Stimulated activated naive CD8-positive, alpha-beta T cell treated with anti-CD3 and anti-CD28 coated beads, Interleukin-15, Interleukin-2, amounts not matched to agents 100 ng/mL and 50 ng/mL, for 24 hours (primary cell): ENCODE results near the gene BAIAP3.
"Not testable (repeated sequence)": the region's sequence is repeated elsewhere in the genome, so short reads cannot be mapped to it uniquely, and the experiment has no call there.

Experiments used
- H3K27ac Mint-ChIP-seq: one replicate; pipeline ENCODE4 v1.8.0; 2021; ENCODE audit warnings: mild to moderate bottlenecking, mixed read lengths
- H3K27me3 Mint-ChIP-seq: one replicate; pipeline ENCODE4 v1.8.0; 2021; ENCODE audit warnings: mixed read lengths
- H3K36me3 Mint-ChIP-seq: one replicate; pipeline ENCODE4 v1.8.0; 2021; ENCODE audit warnings: low read depth, mixed read lengths
- H3K4me1 Mint-ChIP-seq: one replicate; pipeline ENCODE4 v1.8.0; 2021; ENCODE audit warnings: low read depth, mixed read lengths
- H3K4me3 Mint-ChIP-seq: one replicate; pipeline ENCODE4 v1.8.0; 2021; ENCODE audit warnings: mild to moderate bottlenecking, mixed read lengths
- H3K9me3 Mint-ChIP-seq: one replicate; pipeline ENCODE4 v1.8.0; 2021; ENCODE audit warnings: mixed read lengths

The BAIAP3 gene

DNA sequence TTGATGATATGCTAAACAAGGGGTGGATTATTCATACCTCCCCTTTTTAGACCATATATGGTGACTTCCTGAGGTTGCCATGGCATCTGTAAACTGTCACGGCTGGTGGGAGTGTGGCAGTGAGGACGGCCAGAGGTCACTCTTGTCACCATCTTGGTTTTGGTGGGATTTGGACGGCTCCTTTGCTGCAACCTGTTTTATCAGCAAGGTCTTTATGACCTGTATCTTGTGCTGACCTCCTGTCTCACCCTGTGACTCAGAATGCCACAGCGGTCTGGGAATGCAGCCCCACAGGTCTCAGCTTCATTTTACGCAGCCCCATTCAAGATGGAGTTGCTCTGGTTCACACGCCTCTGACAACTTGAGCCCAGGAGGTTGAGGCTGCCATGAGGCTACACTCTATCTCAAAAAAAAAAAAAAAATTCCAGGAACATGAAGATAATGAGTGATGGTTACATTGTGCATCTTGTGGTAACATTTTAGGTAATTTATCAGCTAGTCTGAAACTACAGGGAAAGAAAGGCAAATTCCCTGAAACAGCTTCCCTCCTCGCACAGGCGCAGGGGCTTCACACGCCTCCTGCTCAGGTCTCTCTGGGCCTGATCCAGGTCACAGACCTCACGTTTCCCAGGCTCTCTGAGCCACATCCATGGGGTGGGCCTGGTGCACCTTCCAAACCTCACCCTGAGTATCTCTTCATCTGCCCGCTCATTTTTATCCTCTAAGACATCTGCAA is 39.4 kb upstream of the BAIAP3 start:
- H3K4me3 Mint-ChIP-seq, result no peak overlapping the region
- H3K36me3 Mint-ChIP-seq, result no peaks in the 10 kb centered on the region
- H3K27ac Mint-ChIP-seq, result no peak overlapping the region
- peaks cover 6% of the 10 kb centered on the region for H3K4me1 Mint-ChIP-seq
- peaks cover 43% of the 10 kb centered on the region for H3K27me3 Mint-ChIP-seq
- no peaks in the 10 kb centered on the region for H3K9me3 Mint-ChIP-seq

DNA sequence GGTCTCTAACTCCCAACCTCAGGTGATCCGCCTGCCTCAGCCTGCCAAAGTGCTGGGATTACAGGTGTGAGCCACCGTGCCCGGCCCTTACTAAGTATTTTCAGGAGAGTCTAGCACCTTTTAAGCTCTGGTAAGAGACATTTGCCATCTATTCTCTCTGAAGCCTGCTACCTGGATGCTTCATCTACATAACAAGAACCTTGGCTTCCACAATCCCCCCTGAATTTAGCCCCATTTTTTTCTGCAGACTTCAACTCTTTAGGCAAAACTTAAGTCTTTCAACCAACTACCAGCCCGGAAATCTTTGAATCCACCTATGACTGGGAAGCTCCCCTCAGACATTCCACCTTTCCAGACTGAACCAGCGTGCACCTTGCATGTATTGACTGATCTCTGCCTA is 38.0 kb upstream of the BAIAP3 start:
- no peaks in the 10 kb centered on the region for H3K36me3 Mint-ChIP-seq
- H3K9me3 Mint-ChIP-seq, result no peaks in the 10 kb centered on the region
- no peak overlapping the region for H3K27ac Mint-ChIP-seq
- peaks cover 32% of the 10 kb centered on the region for H3K27me3 Mint-ChIP-seq
- H3K4me1 Mint-ChIP-seq, result peaks cover 6% of the 10 kb centered on the region
- no peak overlapping the region for H3K4me3 Mint-ChIP-seq

GRCh38 chr16:1296688-1297017 is 36.8 kb upstream of the BAIAP3 start:
- peaks cover 24% of the 10 kb centered on the region for H3K27me3 Mint-ChIP-seq
- H3K4me3 Mint-ChIP-seq, H3K36me3 Mint-ChIP-seq: not testable (repeated sequence)

DNA sequence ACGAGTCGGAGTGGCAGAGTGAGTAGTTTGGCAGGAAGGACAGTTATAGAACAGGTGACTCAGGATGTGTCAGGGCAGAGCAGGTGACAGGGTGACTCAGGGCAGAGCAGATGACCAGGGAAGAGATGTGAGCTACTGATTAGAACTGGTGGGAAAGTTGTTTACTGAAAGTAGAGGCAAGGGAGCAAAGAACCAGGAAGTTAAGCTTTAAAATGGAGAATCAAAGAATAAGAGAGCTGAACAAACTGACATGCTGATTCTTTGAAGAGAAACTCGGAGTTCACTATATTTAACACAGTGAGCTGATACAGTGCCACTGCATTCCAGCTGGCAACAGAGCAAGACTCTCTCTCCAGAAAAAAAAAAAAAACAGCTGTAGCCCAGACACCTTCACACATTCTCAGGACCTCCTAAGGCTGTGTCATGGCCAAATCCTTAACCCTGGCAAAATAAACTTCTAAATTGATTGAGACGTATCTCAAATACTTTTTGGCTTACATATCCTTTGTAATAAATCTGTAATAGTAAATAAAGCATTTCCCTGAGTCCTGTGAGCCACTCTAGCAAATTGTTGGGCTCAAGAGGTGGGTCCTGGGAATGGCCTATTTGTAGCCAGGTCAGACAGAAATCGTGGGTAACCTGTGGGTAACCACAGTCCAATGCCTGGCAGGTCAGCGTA is 36.3 kb upstream of the BAIAP3 start:
- peak overlapping the region; percentile 39 for H3K27ac Mint-ChIP-seq
- peaks cover 19% of the 10 kb centered on the region for H3K27me3 Mint-ChIP-seq
- H3K9me3 Mint-ChIP-seq, result no peaks in the 10 kb centered on the region
- peaks cover 6% of the 10 kb centered on the region for H3K4me1 Mint-ChIP-seq
- H3K4me3 Mint-ChIP-seq, result no peak overlapping the region
- H3K36me3 Mint-ChIP-seq, result no peaks in the 10 kb centered on the region

More at GRCh38 chr16:1296688-1297017, 36.8 kb upstream of the BAIAP3 start:
- not testable (repeated sequence) for H3K4me1 Mint-ChIP-seq, H3K27ac Mint-ChIP-seq, H3K9me3 Mint-ChIP-seq

DNA sequence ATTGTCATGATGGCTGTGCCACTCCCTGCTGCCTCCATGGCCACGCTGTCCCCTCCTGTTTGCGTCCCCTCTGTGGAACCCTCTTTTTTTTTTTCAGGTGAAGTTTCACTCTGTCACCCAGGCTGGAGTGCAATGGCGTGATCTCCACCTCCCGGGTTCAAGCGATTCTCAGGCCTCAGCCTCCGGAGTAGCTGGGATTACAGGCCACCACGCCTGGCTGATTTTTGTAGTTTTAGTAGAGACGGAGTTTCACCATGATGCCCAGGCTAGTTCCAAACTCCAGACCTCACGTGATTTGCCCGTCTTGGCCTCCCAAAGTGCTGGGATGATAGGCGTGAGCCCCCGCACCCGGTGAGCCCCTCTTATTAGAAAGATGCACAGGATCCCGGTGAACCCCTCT is 35.0 kb upstream of the BAIAP3 start:
- Mint-ChIP-seq H3K9me3 (no peaks in the 10 kb centered on the region), H3K27ac (no peak overlapping the region), H3K27me3 (peaks cover 19% of the 10 kb centered on the region), H3K4me3 (no peak overlapping the region), H3K4me1 (peaks cover 13% of the 10 kb centered on the region), H3K36me3 (no peaks in the 10 kb centered on the region)

DNA sequence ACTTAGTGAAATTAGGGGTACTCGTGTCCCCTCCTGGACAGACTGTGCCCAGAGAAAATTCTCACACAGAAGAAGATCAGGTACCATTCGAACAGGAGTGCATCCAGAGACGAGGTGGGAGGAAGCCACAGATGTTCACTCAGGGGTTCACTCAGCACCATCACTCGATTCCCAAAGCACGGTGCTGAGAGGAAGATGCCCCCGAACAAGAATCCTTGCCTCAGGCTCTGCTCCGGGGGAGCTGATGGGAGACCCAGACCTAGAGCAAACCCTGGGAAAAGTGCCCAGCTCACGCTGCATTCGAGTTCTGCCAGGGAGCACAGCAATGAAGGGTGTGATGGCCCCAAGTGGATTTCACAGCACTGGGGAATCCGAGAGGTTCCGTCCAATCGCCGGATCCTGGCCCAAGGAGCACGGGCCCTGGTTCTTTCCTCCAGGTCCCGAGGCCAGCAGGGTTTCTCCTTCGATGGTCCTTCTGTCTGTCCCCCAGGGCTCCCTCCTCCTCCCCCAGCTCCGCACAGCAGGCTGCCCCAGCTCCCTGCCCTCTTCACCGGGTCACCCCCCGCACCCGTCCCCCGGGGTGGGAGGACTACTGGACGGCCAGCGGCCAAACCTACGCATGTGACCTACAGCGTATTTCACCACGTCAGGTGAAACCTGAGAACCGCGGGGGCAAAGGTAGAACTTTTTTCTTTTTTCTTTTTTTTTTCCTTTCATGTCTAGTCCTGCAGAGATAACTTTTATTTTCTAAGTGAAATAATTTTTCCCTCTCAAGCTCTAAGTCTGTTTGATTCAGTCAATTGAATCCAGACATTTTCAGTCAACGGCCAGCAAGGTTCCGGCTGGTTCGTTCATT is 34.2 kb upstream of the BAIAP3 start:
- Mint-ChIP-seq H3K9me3 (no peaks in the 10 kb centered on the region), H3K27ac (no peak overlapping the region), H3K4me3 (no peak overlapping the region), H3K36me3 (no peaks in the 10 kb centered on the region), H3K27me3 (peaks cover 15% of the 10 kb centered on the region), H3K4me1 (peaks cover 21% of the 10 kb centered on the region)

GRCh38 chr16:1299868-1300203 is 33.6 kb upstream of the BAIAP3 start:
- no peak overlapping the region for H3K27ac Mint-ChIP-seq
- no peaks in the 10 kb centered on the region for H3K36me3 Mint-ChIP-seq
- peaks cover 12% of the 10 kb centered on the region for H3K27me3 Mint-ChIP-seq
- H3K9me3 Mint-ChIP-seq, result no peaks in the 10 kb centered on the region
- peaks cover 27% of the 10 kb centered on the region for H3K4me1 Mint-ChIP-seq
- H3K4me3 Mint-ChIP-seq, result no peak overlapping the region

DNA sequence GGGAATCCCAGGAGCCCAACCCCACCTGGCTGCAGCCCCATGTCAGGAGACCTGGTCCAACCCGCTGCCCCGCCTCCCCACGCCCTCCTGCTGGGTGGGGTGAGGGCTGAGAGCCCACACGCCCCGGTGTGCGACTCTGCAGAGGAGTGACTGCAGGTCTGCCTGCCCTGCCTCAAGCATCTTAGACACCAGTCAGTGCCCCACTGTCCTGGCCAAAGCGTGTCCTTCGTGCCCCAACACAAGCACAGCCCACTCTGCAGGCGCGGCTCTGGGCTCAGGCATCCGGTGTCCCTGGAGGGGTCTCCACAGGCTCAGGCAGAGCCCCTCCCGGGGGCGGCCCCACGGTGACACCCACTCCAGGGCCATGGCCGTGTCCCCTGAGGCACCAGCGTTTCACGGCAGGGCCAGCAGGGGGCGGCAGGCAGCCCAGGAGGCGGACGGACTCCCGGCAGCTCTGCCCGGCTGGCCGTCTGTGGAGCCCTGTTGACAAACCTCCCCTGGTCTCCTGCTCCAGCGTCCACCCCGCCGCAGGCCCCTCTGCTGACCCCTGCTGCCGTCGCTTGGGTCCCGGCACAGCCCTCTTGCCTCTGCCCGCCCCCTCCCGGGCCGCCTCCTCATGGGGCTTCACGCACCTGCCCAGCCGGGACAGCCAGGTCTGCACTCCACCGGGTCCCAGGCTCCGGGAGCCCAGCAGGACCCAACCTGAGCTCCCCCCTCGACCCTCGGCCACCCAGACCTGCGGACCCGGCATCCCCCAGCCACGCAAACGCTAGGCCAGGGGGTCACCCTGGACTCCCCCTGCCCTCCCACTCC is 32.6 kb upstream of the BAIAP3 start:
- H3K27me3 Mint-ChIP-seq, result peaks cover 7% of the 10 kb centered on the region

DNA sequence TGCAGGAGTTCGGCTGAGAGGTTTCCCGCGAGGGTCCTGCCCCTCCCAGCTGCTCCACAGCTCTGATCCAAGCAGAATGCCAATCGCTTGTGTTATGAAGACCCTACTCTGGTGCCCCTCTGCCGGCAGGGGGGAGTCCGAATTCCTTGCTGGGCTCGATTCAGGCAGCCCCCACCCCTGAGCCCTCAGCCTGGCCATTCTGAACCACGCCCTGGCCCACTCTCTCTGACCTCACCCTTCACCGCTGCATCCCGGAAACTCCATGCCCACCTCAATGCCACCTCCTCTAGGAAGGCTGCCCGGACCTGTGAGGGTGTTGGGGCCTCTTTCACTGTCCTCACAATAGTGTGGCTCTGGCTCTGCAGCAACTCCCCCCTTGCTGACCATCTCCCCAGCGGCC is 31.9 kb upstream of the BAIAP3 start:
- H3K27me3 Mint-ChIP-seq, result peaks cover 7% of the 10 kb centered on the region
- H3K9me3 Mint-ChIP-seq, result no peaks in the 10 kb centered on the region
- H3K4me3 Mint-ChIP-seq, result no peak overlapping the region
- peaks cover 44% of the 10 kb centered on the region for H3K4me1 Mint-ChIP-seq
- no peak overlapping the region for H3K27ac Mint-ChIP-seq
- no peaks in the 10 kb centered on the region for H3K36me3 Mint-ChIP-seq

More for the DNA sequence above, 32.6 kb upstream of the BAIAP3 start:
- H3K36me3 Mint-ChIP-seq, result no peaks in the 10 kb centered on the region
- H3K4me1 Mint-ChIP-seq, result peaks cover 37% of the 10 kb centered on the region
- no peaks in the 10 kb centered on the region for H3K9me3 Mint-ChIP-seq
- H3K4me3 Mint-ChIP-seq, result no peak overlapping the region
- no peak overlapping the region for H3K27ac Mint-ChIP-seq

GRCh38 chr16:1305823-1306222 is 27.6 kb upstream of the BAIAP3 start:
- Mint-ChIP-seq H3K36me3 (peaks cover 9% of the 10 kb centered on the region), H3K9me3 (no peaks in the 10 kb centered on the region), H3K4me3 (no peak overlapping the region), H3K27ac (peak overlapping the region; percentile 88), H3K27me3 (no peaks in the 10 kb centered on the region), H3K4me1 (peaks cover 46% of the 10 kb centered on the region)

- Mint-ChIP-seq H3K4me1 (peaks cover 51% of the 10 kb centered on the region), H3K27ac (peak overlapping the region; percentile 85), H3K4me3 (no peak overlapping the region), H3K36me3 (peaks cover 13% of the 10 kb centered on the region), H3K9me3 (no peaks in the 10 kb centered on the region), H3K27me3 (no peaks in the 10 kb centered on the region)
These were observed 27.1 kb upstream of the BAIAP3 start for GRCh38 chr16:1306334-1306733.

DNA sequence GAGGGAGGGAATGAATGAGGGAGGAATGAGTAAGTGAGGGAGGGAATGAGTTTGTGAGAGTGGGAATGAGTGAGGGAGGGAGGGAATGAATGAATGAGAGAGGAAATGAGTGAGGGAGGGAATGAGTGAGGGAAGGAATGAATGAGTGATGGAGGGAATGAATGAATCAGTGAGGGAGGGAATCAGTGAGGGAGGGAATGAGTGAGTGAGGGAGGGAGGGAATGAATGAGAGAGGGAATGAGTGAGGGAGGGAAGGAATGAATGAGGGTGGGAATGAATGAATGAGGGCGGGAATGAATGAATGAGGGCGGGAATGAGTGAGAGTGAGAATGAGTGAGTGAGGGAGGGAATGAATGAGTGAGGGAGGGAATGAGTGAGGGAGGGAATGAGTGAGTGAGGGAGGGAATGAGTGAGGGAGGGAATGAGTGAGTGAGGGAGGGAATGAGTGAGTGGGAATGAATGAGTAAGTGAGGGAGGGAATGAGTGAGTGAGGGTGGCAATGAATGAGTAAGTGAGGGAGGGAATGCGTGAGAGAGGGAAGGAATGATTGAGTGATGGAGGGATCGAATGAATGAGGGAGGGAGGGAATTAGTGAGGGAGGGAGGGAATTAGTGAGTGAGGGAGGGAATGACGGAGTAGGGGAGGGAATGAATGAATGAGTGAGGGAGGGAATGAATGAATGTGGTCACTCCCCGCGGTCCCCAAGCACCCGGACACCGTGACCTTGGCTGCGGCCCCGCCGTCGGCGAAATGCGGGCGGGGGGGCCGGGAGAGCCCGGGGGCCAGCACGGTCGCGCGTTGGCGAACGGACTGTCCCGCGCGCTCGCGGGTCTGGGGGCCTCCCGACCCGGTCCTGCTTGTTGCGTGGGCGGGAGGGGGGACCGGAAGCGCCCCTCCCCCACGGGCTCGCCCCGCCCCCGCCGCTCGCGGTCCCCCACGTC is 25.1 kb upstream of the BAIAP3 start:
- H3K4me1 Mint-ChIP-seq, result peaks cover 63% of the 10 kb centered on the region
- H3K27me3 Mint-ChIP-seq, result no peaks in the 10 kb centered on the region
- H3K4me3 Mint-ChIP-seq, result peak overlapping the region; percentile 86

GRCh38 chr16:1308977-1309885 is 24.2 kb upstream of the BAIAP3 start, which contains the start of gene UBE2I:
Gene UBE2I, plus strand, starts transcription at chr16:1309636. Its CDS starts 4,395 bp downstream, at chr16:1314031.
- peaks cover 54% of the 10 kb centered on the region for H3K4me1 Mint-ChIP-seq
- peaks cover 17% of the 10 kb centered on the region for H3K36me3 Mint-ChIP-seq
- no peaks in the 10 kb centered on the region for H3K27me3 Mint-ChIP-seq
- H3K9me3 Mint-ChIP-seq, result no peaks in the 10 kb centered on the region
- H3K4me3 Mint-ChIP-seq, result peak within 1 kb of the TSS; percentile 99
- H3K27ac Mint-ChIP-seq, result peak within 1 kb of the TSS; percentile 99

More for the DNA sequence above, 25.1 kb upstream of the BAIAP3 start:
- Mint-ChIP-seq H3K9me3 (no peaks in the 10 kb centered on the region), H3K27ac (peak overlapping the region; percentile 99), H3K36me3 (peaks cover 13% of the 10 kb centered on the region)
